Stimulated activated CD4-positive, alpha-beta T cell treated with anti-CD3 and anti-CD28 coated beads, Interleukin-12 subunit alpha, Interleukin-12 subunit beta, amount 100 ng/mL, for 48 hours (primary cell): Measurements from ENCODE around the gene EPN3.

ENCODE experiments used
- DNase-seq, 3 donors: peaks; one replicate each; pipeline ENCODE4 v3.0.0-alpha.2; 2020; ENCODE audit warnings: low read depth in 2 of 3, low spot score in 1 of 3

EPN3 gene

DNA sequence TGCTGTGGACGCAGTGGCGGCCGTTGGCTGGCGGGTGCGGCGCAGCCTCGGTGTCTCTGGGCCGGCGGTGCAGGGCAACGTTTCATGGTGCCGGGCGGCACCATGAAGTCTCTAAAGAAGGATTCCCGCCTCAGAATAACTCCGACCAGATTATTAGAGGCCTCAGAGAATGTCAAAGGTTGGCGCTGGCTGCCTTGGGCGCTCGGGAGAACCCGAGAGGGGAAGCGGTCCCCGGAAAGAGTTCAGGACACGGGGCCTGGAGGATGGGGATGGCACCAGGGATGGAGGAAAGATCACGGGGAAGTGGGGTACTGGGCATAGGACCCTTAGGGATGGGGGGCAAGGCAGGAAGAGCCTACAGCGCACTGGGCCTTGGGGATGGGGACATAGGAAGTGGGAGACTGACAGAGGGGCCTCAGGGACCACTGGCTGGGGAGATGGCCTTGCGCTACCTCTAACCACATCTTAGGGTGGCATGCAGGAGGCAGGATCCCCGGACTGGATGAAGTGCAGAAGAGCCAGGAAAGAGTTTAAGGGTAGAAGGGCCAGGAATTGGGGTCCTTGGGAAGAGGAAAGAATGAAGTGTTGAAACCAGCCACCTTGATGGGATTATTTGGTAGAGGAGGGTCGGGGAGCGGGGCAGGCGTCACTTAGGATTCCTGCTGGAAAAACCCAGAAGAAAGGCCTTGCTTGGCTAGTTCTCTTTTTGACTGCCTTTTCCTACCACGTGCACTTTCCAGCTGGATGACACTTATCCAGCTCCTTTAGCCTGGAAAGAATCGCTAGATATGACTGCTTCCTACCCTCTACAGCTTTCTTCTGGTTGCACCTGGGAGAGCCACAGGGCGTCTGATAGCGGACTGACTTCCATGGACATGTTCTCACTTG is 23.7 kb upstream of the EPN3 start:
- DNase-seq = no peak

DNA sequence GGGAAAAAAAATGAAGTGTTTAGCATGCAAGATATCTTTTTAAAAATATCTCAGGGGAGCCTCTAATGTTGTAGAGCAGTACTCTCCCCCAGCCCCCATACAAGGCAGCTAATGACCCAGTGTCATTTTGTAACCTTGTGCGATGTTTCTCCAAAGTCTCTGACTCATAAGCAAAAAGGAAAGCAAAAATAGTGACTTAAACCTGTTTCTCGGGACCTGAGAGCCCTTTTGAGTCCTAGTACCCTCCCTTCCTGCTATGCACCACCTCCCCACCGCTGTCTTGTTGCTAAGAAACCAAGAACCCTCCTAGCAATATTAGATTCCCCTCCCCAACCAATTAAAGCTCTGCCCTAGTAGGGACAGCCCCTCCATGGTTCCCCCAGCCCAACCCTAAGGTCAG is 21.5 kb upstream of the EPN3 start:
- peak; percentile 37 to 51 (median 39) for DNase-seq

GRCh38 chr17:50513495-50513894 is 19.0 kb upstream of the EPN3 start:
- DNase-seq = no peak

- DNase-seq = no peak
These were observed 18.1 kb upstream of the EPN3 start for GRCh38 chr17:50514388-50514787.

DNA sequence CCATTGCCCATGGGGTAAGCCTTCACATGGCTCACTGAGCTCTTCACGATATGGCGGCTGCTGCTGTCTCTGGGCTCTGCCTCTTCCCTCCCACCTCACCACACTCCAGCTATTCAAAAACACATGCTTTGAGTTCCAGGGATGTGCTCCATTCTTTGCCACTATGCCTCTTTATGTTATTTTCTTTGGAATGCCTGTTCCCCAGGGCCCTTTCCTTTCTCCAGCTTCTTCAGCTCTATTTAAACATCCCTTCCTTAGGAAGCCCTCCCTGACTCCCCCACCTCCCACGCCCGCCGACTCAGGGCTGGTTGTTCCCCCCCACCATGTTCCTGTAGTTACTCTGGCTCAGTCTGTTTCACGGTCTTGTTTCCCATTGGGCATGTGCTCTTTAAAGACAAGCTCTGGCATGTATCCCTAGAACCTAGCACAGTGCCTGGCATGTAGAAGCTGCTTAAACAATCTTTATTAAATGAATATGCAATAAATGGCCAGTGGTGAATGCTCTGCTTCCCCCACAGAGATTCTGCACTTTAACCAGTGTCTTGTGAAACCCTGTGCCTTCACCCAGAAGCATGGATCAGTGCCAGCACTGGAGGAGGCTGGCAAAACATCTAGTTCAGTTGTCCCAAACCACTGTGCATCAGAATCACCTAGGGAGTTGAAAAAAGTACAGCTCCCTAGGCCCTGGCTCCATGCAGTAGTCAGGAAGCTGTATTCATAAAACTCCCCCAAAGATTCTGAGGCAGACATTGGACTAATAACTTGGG is 17.4 kb upstream of the EPN3 start:
- DNase-seq = no peak

GRCh38 chr17:50517011-50517410 is 15.5 kb upstream of the EPN3 start:
- no peak for DNase-seq

DNA sequence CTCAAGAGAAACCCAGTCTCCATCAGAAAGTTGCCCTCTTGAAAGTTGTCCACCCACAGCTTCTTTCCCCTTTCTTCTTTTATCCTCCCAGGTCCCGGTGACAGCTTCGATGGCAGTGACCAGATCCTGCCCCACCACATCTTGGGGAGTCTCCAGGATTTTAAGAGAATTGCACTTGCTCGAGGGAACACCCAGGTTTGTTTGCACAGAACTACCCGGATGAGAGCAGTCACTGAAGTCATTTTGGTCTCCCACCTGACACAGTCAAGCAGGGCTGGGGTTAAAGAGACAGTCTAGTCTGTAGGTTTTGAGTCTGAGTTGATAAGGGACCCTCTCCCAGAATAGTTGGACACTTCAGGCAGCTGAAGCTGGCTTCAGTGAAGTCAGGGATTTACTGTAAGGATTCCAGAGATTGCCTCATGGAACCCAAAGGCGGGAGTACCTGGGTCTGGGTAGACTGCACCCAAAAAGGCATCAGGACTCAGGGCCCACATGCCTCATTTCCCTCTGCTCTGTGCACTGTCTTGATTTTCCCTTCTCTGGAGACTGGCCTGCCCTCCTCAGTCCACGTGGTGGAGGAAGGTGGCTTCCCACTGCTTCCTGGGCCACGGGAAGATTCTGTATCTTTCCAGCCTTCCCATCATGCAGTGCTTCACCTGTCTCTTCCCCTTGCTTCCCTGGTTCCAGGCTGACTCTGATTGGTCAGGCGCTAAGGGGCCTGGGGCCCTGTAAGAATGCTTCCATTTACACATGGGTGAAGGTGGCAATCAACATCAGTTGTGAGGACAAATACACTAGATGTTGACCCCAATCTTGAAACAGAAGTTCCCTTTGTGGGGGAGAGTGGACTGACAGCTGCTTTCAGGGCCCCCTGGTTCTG is 14.8 kb upstream of the EPN3 start:
- no peak for DNase-seq

- DNase-seq = no peak
These were observed 14.0 kb upstream of the EPN3 start for GRCh38 chr17:50518384-50519023.

DNA sequence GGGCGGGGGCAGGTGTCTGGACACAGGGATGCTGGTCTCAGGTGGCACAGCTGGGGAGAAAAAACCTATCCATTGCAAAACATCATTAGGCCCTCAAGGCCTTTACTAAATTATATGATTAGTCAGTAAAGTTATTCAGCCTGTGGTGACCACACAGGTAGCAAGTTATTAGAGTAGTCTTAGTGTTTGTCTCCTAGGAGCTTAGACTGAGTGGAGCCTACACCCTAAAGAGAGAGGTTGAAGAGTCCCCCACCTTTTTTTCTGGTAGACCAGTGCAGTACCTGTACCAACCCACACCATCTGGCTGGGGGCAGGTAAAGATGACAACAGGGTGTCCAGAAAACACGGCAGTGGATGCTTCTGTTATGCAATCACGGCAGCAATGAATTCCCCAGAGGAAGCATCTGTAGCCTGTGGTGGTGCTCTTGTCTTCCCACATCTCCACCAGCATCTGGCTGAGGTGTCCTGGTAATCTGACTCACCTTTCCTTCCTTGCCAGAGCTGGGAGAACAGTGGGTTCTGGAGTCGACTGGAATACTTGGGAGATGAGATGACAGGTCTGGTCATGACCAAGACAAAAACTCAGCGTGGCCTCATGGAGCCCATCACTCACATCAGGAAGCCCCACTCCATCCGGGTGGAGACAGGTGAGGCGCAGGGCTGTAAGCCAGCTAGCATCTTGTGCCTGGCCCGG is 13.2 kb upstream of the EPN3 start:
- DNase-seq = no peak

DNA sequence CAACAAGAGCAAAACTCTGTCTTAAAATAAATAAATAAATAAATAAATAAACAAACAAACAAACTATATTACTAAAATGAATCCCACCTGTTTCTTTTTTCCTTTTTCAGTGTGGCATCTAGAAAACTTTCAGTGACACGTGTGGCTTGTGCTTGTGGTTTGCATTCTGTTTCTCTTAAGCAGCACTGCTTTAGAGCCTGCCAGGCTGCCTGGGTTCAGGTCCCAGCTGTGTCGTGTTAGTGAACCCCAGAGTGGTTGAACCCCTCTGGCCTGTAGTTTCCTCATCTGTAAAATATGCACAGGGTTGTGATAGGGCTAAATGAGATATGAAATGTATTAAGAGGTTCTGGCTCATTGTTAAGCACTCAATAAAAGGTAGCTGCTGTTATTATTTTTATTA is 12.1 kb upstream of the EPN3 start:
- DNase-seq = no peak

GRCh38 chr17:50521514-50521913 is 11.0 kb upstream of the EPN3 start:
- no peak for DNase-seq

- DNase-seq = no peak
These were observed 9.8 kb upstream of the EPN3 start for GRCh38 chr17:50522766-50523165.

GRCh38 chr17:50523208-50523607 is 9.3 kb upstream of the EPN3 start:
- DNase-seq = no peak

DNA sequence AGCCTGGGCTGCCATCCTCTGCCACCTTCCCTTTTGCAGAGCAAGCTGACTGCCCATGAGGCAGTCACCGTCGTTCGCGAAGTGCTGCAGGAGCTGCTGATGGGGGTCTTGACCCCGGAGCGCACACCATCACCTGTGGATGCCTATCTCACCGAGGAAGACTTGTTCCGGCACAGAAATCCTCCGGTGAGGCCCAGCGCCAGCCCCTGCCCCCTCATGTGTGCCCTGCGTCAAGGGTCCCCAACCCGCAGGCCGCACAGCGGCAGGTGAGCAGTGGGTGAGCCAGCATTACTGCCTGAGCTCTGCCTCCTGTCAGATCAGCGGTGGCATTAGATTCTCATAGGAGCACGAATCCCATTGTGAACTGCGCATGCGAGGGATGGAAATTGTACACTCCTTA is 7.7 kb upstream of the EPN3 start:
- no peak for DNase-seq

GRCh38 chr17:50527155-50527762 is 5.3 kb upstream of the EPN3 start:
- DNase-seq = no peak

- DNase-seq = no peak
These were observed 4.5 kb upstream of the EPN3 start for GRCh38 chr17:50527949-50528474.

DNA sequence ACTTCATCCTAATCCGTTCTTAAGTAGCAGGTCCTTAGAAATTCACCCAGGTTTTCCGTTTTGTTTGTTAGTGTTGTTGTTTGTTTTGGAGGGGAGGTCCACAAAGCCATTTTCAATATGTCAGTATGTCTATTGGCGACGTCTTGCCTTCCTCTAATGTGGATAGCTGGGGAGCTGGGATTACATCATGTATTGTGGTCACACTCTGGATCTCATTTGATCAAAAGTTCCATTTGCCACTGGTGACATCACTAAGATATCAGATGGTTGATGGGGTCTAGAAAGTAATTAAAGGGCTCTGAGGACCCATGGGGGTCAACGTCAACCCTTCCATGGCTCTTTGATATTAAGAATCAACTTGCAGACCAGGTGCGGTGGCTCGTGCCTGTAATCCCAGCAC is 2.7 kb upstream of the EPN3 start:
- DNase-seq = no peak

DNA sequence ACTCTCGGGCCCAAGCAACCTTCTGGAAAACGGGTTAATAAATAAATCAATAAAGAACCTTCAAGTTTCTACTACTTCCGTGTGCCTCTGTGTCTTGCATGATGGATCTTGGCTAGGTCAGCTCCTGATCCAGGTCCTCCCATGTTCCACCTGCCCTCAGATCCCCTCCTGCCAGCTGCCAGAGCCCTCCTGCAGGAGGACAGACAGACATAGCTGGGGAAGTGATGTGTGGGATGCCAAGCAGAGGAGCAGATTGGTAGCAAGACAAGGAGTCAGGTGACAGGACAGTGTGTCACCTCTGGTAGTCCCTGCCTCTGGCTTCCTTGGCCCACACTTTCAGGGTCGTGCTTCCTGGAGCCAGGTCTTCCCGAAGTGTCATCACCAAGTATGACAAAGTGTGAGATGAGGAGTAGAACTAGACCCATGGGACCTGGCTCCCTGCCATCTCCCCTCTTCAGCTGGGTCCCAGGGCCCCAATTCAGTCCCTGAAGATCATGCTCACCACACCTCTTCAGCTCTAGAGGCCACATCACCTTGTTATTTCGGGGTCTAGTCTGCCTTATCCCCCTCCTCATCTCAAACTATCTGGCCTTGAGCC is 1.0 kb upstream of the EPN3 start:
- no peak for DNase-seq

GRCh38 chr17:50533185-50533584 is 650 bp downstream of the EPN3 start:
- DNase-seq = no peak
